Measurements from ENCODE around the gene BSPH1.

GRCh38 chr19:48036765-48037164, 44.8 kb upstream of the BSPH1 start:
- no peak for TF ChIP-seq EZH2 (IDR thresholded peaks at IDR 0.05)
- no peak for TF ChIP-seq POLR2AphosphoS5 (IDR thresholded peaks at IDR 0.05; ENCODE audit: borderline replicate concordance, low read depth, low read length)
- TF ChIP-seq FOXP2 (optimal IDR thresholded peaks at IDR 0.05; ENCODE audit: control extremely low read depth, extremely low read length, insufficient read depth) = no peak
